Thymus (tissue), 14 donors: ENCODE measurements around the gene TMEM38B. TPM values are rescaled to one million over a fixed set of nuclear protein-coding genes. Genes with fewer than 3 reads are reported as not detected.

Experiments used
- DNase-seq, 9 donors: peaks; one replicate each; pipeline ENCODE4 v3.0.0-alpha.2; 2013; ENCODE audit warnings: low spot score in 9 of 9, low read depth in 6 of 9, missing footprints in 1 of 9
- H3K27ac ChIP-seq, 2 donors: one replicate each; pipeline ENCODE4 v1.5.1; 2013; ENCODE audit warnings: control low read depth in 1 of 2, low read depth in 1 of 2, low read length in 1 of 2, mild to moderate bottlenecking in 1 of 2, moderate library complexity in 1 of 2
- H3K27me3 ChIP-seq, 2 donors: one replicate each; pipeline ENCODE4 v1.5.1; 2013; ENCODE audit warnings: low read length in 1 of 2; ENCODE audit not compliant: control insufficient read depth in 2 of 2, insufficient read depth in 1 of 2
- H3K36me3 ChIP-seq, 2 donors: one replicate each; pipeline ENCODE4 v1.5.1; 2013; ENCODE audit warnings: low read length in 1 of 2, mild to moderate bottlenecking in 1 of 2, moderate library complexity in 1 of 2; ENCODE audit not compliant: control insufficient read depth in 2 of 2, insufficient read depth in 2 of 2
- H3K4me1 ChIP-seq, 2 donors: one replicate each; pipeline ENCODE4 v1.5.1; 2013; ENCODE audit warnings: low read length in 2 of 2; ENCODE audit not compliant: control insufficient read depth in 2 of 2, insufficient read depth in 2 of 2
- H3K4me3 ChIP-seq, 2 donors: one replicate each; pipeline ENCODE4 v1.5.1; 2013; ENCODE audit warnings: low read length in 2 of 2, control low read depth in 1 of 2, mild to moderate bottlenecking in 1 of 2
- H3K9me3 ChIP-seq, 2 donors: one replicate each; pipeline ENCODE4 v1.5.1; 2013; ENCODE audit warnings: low read length in 1 of 2, mild to moderate bottlenecking in 1 of 2; ENCODE audit not compliant: control insufficient read depth in 2 of 2, insufficient read depth in 1 of 2
- WGBS: extraction: QIAGEN DNeasy Blood & Tissue Kit; methylation state at CpG from one replicate; pipeline ENCODE4 v1.1.7; 2013; 5-methylcytosine and 5-hydroxymethylcytosine counted together
- long read RNA-seq, 10 donors: transcript quantifications; one replicate each; lab custom pipeline, GENCODE V29; 2026
- polyA plus RNA-seq: library from polyadenylated mRNA; stranded (reverse); fragments of 200-250 nt; gene quantifications from one replicate; pipeline ENCODE4 v1.2.3, GENCODE V29; 2013
- total RNA-seq: library from RNA; stranded (reverse); fragments of 120-200 nt; gene quantifications from one replicate; pipeline ENCODE4 v1.2.4, GENCODE V29; 2013
- donor health status: healthy.

TMEM38B gene, protein sequence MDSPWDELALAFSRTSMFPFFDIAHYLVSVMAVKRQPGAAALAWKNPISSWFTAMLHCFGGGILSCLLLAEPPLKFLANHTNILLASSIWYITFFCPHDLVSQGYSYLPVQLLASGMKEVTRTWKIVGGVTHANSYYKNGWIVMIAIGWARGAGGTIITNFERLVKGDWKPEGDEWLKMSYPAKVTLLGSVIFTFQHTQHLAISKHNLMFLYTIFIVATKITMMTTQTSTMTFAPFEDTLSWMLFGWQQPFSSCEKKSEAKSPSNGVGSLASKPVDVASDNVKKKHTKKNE
- total RNA-seq (12.7 TPM), polyA plus RNA-seq (6.3 TPM)
- long read RNA-seq, donor 1, result 0 reads
- long read RNA-seq, donor 2, result 0 reads
- long read RNA-seq, donor 3, transcript TMEM38B-202 (6 exons, 3,525 nt), result major isoform, 10 of 10 reads
- long read RNA-seq, donor 3, partial matches to known transcripts, result 0 of 10 reads
- long read RNA-seq, donor 3, other reads (novel, unspliced or antisense), result 0 of 10 reads
- long read RNA-seq, donor 4, partial matches to known transcripts, result 0 of 4 reads
- long read RNA-seq, donor 4, other reads (novel, unspliced or antisense), result 0 of 4 reads
- long read RNA-seq, donor 5, transcript TMEM38B-202 (6 exons, 3,525 nt), result major isoform, 10 of 15 reads
- long read RNA-seq, donor 5, partial matches to known transcripts, result 5 of 15 reads
- long read RNA-seq, donor 5, other reads (novel, unspliced or antisense), result 0 of 15 reads
- long read RNA-seq, donor 6, partial matches to known transcripts, result 0 of 3 reads
- long read RNA-seq, donor 6, other reads (novel, unspliced or antisense), result 0 of 3 reads
- long read RNA-seq, donor 7, transcript TMEM38B-202 (6 exons, 3,525 nt), result major isoform, 6 of 14 reads
- long read RNA-seq, donor 7, partial matches to known transcripts, result 8 of 14 reads
- long read RNA-seq, donor 7, other reads (novel, unspliced or antisense), result 0 of 14 reads
- long read RNA-seq, donor 8, result 0 reads
- long read RNA-seq, donor 9, partial matches to known transcripts, result 0 of 3 reads
- long read RNA-seq, donor 9, other reads (novel, unspliced or antisense), result 0 of 3 reads
- long read RNA-seq, donor 10, transcript TMEM38B-202 (6 exons, 3,525 nt), result major isoform, 8 of 8 reads
- long read RNA-seq, donor 10, partial matches to known transcripts, result 0 of 8 reads
- long read RNA-seq, donor 10, other reads (novel, unspliced or antisense), result 0 of 8 reads

DNA sequence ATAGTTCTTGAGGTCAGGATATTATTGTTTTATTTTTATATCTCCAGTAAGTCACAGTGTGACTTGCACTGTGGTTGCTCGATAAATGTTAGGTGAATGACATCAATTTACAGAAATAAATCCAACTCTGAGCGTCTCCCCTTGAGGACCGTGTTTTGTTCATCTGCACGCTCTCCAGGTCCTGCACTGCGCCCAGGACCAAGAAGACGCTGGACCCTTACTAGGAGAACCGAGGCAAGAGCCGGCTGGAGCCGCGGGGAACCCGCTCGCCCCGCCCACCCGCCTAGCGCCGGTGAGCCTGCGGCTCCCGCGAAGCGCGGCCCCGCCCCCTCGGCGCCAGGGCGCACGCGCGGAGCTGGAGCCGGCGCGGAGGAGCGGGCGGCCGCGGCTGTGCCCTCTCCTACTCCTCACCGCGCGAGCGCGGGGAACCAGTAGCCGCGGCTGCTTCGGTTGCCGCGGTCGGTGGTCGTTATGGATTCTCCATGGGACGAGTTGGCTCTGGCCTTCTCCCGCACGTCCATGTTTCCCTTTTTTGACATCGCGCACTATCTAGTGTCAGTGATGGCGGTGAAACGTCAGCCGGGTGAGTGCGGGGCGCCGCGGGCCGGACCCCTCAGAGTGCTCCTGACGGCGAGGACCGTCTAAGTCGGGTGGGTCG lies at the start of gene TMEM38B:
Gene TMEM38B (plus strand): TSS at position 352 of the 658 bp plus-strand sequence. CDS start 120 bp downstream, at position 472.
- Histone ChIP-seq H3K9me3 (no peaks in the 10 kb centered on the region), H3K4me3 (peak within 1 kb of the TSS; percentile 64 to 80), H3K27ac (no peak within 1 kb of the TSS), H3K27me3 (peaks cover 0 to 19% of the 10 kb centered on the region in 2 donors), H3K36me3 (no peaks in the 10 kb centered on the region), H3K4me1 (peaks cover 7 to 8% of the 10 kb centered on the region in 2 donors)
- DNase-seq, result peak; percentile 48 to 89 (median 75)
- WGBS, result under 1% methylated on average over 65 of the region's 65 CpGs

DNA sequence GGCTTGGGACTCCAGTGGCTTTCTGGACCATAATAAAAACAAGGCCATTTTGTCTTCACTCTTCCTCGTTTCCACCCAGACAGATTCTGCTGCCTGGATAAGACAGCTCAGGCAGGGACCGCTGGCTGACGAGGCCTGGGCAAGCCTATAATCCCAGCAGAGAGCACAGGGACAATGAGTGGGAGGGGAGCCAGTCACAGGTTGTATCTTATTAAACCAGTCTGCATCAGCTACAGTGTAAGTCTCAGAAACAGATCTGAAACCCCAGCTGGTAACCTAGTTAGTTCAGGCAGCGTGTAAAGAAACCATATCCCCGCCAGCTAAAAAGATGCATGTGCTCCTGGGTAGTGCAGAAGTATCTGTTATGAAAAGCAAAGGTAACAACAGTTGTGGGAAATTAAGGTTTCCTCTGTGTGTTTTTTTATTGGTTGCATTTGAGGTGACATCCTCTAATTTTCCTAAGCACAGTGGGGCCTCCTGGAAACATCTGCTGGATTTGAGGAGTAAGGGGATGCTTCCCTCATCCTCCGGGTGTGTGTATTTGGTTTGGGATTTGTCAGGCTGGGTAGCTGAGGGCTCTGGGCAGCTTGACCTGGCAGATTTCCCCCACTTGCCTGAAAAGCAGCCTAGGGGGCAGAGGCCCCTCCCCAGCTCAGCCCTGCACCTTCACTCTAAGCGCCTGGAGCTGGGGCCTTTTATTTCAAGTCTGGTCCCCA lies 47.3 kb upstream of the TMEM38B start:
- H3K27me3 ChIP-seq, result no peaks in the 10 kb centered on the region
- H3K36me3 ChIP-seq, result no peaks in the 10 kb centered on the region
- no peaks in the 10 kb centered on the region for H3K4me1 ChIP-seq
- H3K27ac ChIP-seq, result no peak overlapping the region
- H3K4me3 ChIP-seq, result no peak overlapping the region
- 97% methylated on average over 7 of the region's 7 CpGs for WGBS
- H3K9me3 ChIP-seq, result no peaks in the 10 kb centered on the region
- DNase-seq, result no peak

DNA sequence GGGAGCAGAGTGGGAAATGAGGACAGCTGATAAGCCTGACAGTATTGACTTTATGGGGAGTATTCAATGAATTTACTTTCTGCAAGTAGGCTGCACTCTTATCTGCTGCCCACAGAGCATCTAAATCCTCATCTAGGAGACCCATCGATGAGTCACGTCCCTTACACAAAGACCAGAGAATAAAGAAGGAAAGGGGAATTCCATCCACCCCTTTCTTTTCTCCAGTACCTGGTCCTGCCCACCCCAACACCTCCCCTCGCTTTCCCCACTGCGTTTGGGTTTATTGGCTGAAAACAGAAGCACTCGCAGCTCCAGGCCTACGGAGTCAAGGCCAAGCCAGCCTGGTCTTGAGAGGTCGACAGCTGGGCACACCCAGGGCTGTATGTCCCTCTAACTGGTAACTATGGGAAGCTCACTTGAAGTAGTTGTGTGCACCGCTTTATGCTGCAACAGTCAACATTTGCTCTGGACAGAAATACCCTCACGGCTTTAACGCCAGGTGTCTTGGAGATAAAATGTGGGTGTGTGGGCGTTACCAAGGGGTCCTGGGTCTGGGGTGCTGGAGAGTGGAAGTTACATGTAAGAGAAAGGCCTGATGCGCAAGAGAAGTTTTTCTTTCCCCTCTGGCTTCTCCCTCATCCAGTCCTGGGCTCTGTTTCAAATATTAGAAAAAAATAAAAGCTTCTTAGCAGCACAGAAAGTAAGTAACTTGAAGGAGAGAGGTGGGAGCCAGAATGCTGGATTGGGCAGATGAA lies 46.6 kb upstream of the TMEM38B start:
- Histone ChIP-seq H3K4me1 (no peaks in the 10 kb centered on the region), H3K36me3 (no peaks in the 10 kb centered on the region), H3K4me3 (no peak overlapping the region), H3K9me3 (no peaks in the 10 kb centered on the region), H3K27ac (no peak overlapping the region), H3K27me3 (no peaks in the 10 kb centered on the region)
- no peak for DNase-seq
- 93% methylated on average over 12 of the region's 12 CpGs for WGBS

DNA sequence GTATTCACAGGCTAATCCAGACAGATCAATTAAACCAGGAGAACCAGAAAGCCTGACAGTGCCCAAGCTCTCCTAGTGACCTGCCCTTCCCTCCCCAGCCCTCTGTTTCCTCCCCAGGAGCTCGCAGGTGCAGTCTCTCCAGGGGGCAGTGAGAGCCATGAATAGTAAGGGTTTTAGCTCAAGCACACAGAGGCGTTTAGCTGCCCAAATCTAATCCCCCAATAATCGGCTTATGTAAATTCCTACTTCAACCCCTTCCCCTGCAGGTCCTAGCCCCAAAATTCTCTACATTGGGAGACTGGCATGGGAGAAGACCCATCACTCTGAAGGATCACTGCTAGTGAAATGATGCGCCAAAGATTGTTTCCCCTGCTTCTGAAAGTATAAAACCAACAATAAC lies 42.5 kb upstream of the TMEM38B start:
- Histone ChIP-seq H3K9me3 (no peaks in the 10 kb centered on the region), H3K36me3 (no peaks in the 10 kb centered on the region), H3K4me3 (no peak overlapping the region), H3K4me1 (peaks cover under 1 to 11% of the 10 kb centered on the region in 2 donors), H3K27me3 (peaks cover 0 to 16% of the 10 kb centered on the region in 2 donors), H3K27ac (no peak overlapping the region)
- WGBS, result 97% methylated on average over 4 of the region's 4 CpGs
- DNase-seq, result no peak

DNA sequence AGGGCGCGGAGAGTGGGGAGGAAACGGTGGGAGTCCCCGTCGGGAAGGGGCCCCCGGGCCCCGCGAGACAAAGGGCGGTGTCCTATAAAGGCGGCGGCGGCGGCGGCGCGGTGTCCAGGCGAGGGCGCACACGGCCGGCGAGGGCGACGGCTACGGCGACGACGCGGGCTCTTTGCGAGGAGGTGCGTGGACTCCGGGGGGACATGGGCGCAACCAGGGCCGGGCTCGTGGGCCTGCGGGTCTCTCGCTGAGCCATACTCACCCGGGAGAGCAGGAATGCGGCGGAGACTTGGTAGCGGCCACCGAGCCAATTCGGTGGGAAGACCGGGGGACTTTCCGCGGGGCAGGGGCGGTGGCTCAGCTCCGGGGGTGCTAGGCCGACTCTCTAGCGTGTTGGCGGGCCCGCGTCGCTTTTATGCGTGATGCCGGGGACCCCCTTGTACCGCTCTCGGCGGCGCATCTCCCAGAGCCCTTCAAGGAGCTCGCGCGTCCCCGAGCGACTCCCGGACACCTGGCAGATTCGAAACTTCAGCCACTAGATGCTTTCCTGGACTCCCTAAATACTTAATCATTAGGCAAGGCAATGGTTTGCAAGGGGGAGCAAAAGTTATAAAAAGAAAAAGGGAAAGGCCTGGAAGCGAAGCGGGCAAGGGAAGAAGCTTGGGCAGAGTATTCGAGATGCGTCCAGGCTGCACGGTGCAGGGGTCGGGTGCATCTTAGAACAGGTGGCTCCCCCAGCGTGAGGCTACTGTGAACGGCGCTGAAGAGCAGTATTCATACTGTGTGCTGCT lies 38.0 kb upstream of the TMEM38B start:
- peak overlapping the region; percentile 34 to 43 for H3K4me3 ChIP-seq
- peaks cover 2 to 12% of the 10 kb centered on the region in 2 donors for H3K4me1 ChIP-seq
- under 1% methylated on average over 75 of the region's 75 CpGs for WGBS
- H3K27ac ChIP-seq, result no peak overlapping the region
- H3K9me3 ChIP-seq, result no peaks in the 10 kb centered on the region
- H3K27me3 ChIP-seq, result peaks cover 0 to 24% of the 10 kb centered on the region in 2 donors
- DNase-seq, result peak in 3 of 9 donors; percentile 6 to 27 (median 7)
- no peaks in the 10 kb centered on the region for H3K36me3 ChIP-seq

DNA sequence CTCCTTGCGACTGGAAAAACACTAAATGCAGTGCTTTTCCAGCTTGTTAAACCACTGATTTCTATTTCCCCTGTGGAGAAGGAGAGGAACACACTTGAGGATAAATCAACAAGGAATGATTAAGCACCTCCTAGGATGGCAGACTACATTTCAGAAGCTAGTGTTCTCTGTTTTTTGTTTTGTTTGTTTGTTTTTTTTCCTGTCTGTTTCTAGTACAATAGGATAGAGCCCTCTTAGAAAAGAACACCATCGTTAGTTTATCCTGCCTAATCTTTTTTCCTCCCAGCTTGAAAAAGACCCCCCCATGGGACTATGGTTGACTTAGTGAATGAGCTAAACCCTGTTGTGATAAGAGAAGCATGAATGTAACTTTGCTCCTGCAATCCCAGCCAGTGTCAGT lies 36.0 kb upstream of the TMEM38B start:
- H3K27ac ChIP-seq, result no peak overlapping the region
- 92% methylated on average over 2 of the region's 2 CpGs for WGBS
- H3K4me3 ChIP-seq, result no peak overlapping the region
- H3K36me3 ChIP-seq, result no peaks in the 10 kb centered on the region
- peaks cover 0 to 24% of the 10 kb centered on the region in 2 donors for H3K27me3 ChIP-seq
- H3K9me3 ChIP-seq, result no peaks in the 10 kb centered on the region
- peaks cover 2 to 12% of the 10 kb centered on the region in 2 donors for H3K4me1 ChIP-seq
- DNase-seq, result no peak

DNA sequence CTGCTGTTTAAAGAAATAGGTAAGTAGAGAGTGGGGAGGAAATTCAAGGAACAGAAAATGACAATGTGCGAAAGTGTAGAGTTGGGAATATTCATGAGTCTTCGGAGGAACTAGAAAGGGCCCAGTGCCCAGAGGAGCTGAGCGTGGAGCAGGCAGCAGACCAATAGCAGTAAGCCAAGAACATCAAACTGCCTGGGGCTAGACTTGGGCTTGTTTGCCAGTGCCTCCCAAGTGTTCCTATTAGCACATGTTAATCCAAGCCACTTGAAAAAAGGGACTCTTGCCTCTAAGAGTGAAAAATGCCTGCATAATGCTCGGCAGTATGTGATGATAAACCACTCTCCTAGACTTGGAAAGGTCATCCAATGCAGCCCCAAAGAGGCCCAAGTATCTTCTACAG lies 33.3 kb upstream of the TMEM38B start:
- H3K4me1 ChIP-seq, result peaks cover 2 to 9% of the 10 kb centered on the region in 2 donors
- 98% methylated on average over 4 of the region's 4 CpGs for WGBS
- no peak overlapping the region for H3K4me3 ChIP-seq
- H3K36me3 ChIP-seq, result no peaks in the 10 kb centered on the region
- H3K9me3 ChIP-seq, result no peaks in the 10 kb centered on the region
- H3K27ac ChIP-seq, result no peak overlapping the region
- peaks cover 0 to 16% of the 10 kb centered on the region in 2 donors for H3K27me3 ChIP-seq
- DNase-seq, result no peak
